NCI-H82 (cell line): ENCODE measurements around the gene ARID2.

Experiments used
- DNase-seq: peaks from one replicate; lab custom pipeline; 2025; lab: John Stamatoyannopoulos, UW

The ARID2 gene

DNA sequence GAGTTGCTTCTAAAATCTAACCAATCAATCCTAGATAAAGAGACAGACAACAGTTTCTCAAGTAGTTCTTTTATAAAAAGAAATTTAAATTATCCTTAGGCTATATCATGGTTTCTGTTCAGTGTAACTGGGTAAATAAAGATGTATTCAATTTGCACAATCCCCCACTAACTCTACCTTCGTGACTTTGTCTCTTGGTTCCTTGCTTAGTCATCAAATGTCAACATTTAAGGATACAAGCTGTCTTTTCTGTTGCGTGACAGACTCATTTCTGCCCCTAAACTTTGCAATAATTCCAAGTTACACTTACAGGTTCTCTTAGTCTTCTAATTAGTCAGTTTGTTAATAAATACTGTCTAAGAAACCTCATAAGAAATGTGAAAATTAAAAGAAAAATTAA lies 210.3 kb downstream of the ARID2 start:
- no peak for DNase-seq

- no peak for DNase-seq
These were observed 215.3 kb downstream of the ARID2 start for GRCh38 chr12:45944771-45945170.

DNA sequence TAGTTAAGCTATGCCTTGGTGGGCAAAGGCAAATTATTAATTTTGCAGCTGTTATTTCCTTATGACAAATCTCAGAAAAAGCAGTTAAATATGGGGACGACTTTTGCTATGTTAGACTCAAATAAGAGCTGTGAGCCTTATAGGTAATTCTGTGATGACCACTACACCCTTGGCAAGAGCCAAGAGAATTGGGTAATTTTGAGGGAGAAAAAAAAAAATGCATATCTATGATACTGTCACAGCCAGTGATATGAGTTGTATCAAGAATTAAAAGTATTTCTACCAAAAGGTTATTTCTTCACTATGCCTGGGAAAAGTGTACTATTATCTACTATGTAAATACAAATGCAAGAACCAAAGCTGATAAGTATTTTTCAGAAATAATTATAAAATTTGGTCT lies 216.9 kb downstream of the ARID2 start:
- DNase-seq = no peak

- DNase-seq = peak; percentile 11
These were observed 219.0 kb downstream of the ARID2 start for GRCh38 chr12:45948546-45948945.
